Gastroesophageal sphincter (tissue), 3 donors: ENCODE measurements around the gene GADL1.

Source experiments
- CTCF ChIP-seq, 4 experiments: fragments of 200-600 bp in 2 of 4; fragments of 450-650 bp in 2 of 4; sonication (generic) in 1 of 4; IDR thresholded peaks; one replicate each; pipeline ENCODE4 v1.5.1; 2017 to 2019; ENCODE audit warnings: antibody characterized with exemption in 4 of 4, mild to moderate bottlenecking in 2 of 4, moderate library complexity in 2 of 4
- EP300 ChIP-seq: sonication (generic); formaldehyde crosslinking; IDR thresholded peaks from one replicate; pipeline ENCODE4 v1.6.1; 2017; ENCODE audit warnings: antibody characterized with exemption, mild to moderate bottlenecking
- POLR2A ChIP-seq, 2 donors: fragments of 450-650 bp; IDR thresholded peaks; one replicate each; pipeline ENCODE4 v1.6.1; 2017; ENCODE audit warnings: antibody characterized with exemption in 2 of 2, mild to moderate bottlenecking in 2 of 2, moderate library complexity in 1 of 2
- POLR2AphosphoS5 ChIP-seq: sonication (generic); formaldehyde crosslinking; IDR thresholded peaks from one replicate; pipeline ENCODE4 v1.6.1; 2017; ENCODE audit warnings: antibody characterized with exemption

GRCh38 chr3:30702828-30703397 lies 191.5 kb downstream of the GADL1 start:
- TF ChIP-seq CTCF (IDR thresholded peaks at IDR 0.05) (no peak), POLR2AphosphoS5 (no peak), POLR2A (IDR thresholded peaks at IDR 0.05) (no peak), EP300 (no peak)
